Skin of body (tissue), 2 donors: ENCODE measurements around the gene FAM83F. TPM values are rescaled to one million over a fixed set of nuclear protein-coding genes. Genes with fewer than 3 reads are reported as not detected.
"Not testable (repeated sequence)": the region's sequence is repeated elsewhere in the genome, so short reads cannot be mapped to it uniquely, and the experiment has no call there.

Experiments used
- DNase-seq: peaks from one replicate; lab custom pipeline; 2025; lab: John Stamatoyannopoulos, UW
- total RNA-seq: library from RNA; depleted of rRNA; stranded (reverse); fragments of >200 nt; gene quantifications from one replicate; pipeline ENCODE4 v1.2.3, GENCODE V29; 2014

The FAM83F gene
- total RNA-seq = 4.3 TPM

GRCh38 chr22:39994566-39995392 is at the start of gene FAM83F:
Gene FAM83F, plus strand, starts transcription at chr22:39994954. Its CDS starts 89 bp downstream, at chr22:39995043.
- DNase-seq = no peak

- no peak for DNase-seq
These were observed 48.6 kb upstream of the FAM83F start for GRCh38 chr22:39946126-39946502.

- DNase-seq = no peak
These were observed 48.1 kb upstream of the FAM83F start for GRCh38 chr22:39946503-39947219.

GRCh38 chr22:39947220-39948216 is 47.2 kb upstream of the FAM83F start:
- DNase-seq = no peak

- DNase-seq = no peak
These were observed 44.6 kb upstream of the FAM83F start for GRCh38 chr22:39949964-39950737.

GRCh38 chr22:39951603-39952293 is 43.0 kb upstream of the FAM83F start:
- DNase-seq = not testable (repeated sequence)

- no peak for DNase-seq
These were observed 42.4 kb upstream of the FAM83F start for GRCh38 chr22:39952347-39952746.

GRCh38 chr22:39953101-39953500 is 41.7 kb upstream of the FAM83F start:
- DNase-seq = no peak

- peak; percentile 35 for DNase-seq
These were observed 40.1 kb upstream of the FAM83F start for GRCh38 chr22:39954584-39955055.

GRCh38 chr22:39955675-39956074 is 39.1 kb upstream of the FAM83F start:
- DNase-seq = no peak

- no peak for DNase-seq
These were observed 37.7 kb upstream of the FAM83F start for GRCh38 chr22:39956932-39957664.

- no peak for DNase-seq
These were observed 36.6 kb upstream of the FAM83F start for GRCh38 chr22:39958009-39958711.

- no peak for DNase-seq
These were observed 35.7 kb upstream of the FAM83F start for GRCh38 chr22:39958949-39959639.

- no peak for DNase-seq
These were observed 34.9 kb upstream of the FAM83F start, which contains the start of gene TMA7B for GRCh38 chr22:39959640-39960447. Gene TMA7B, plus strand, starts transcription at chr22:39960397. Its CDS starts 3,978 bp downstream, at chr22:39964375.

GRCh38 chr22:39960791-39961746 is 33.7 kb upstream of the FAM83F start:
- DNase-seq = no peak

GRCh38 chr22:39962071-39962470 is 32.7 kb upstream of the FAM83F start:
- DNase-seq = no peak
